HG03139 (cell line): ENCODE data around the gene MYADML2.

Experiments
- ATAC-seq: cut with Tn5 transposase; IDR thresholded peaks from one replicate; pipeline ENCODE4 v1.9.1; 2021; ENCODE audit not compliant: unreplicated experiment

MYADML2 gene

GRCh38 chr17:81978524-81979298 lies 31.7 kb upstream of the MYADML2 start:
- no peak for ATAC-seq

GRCh38 chr17:81977211-81977808 lies 30.3 kb upstream of the MYADML2 start, which contains the start of gene ASPSCR1:
Gene ASPSCR1 (plus strand): TSS chr17:81977629. CDS start chr17:81977647, 18 bp downstream.
- ATAC-seq: peak; percentile 60

- no peak for ATAC-seq
Observed at GRCh38 chr17:81976332-81977210, 29.5 kb upstream of the MYADML2 start.

- ATAC-seq: no peak
Observed at GRCh38 chr17:81973432-81973831, 26.4 kb upstream of the MYADML2 start.

- no peak for ATAC-seq
Observed at GRCh38 chr17:81968850-81969812, 22.1 kb upstream of the MYADML2 start.

- no peak for ATAC-seq
Observed at GRCh38 chr17:81968396-81968745, 21.3 kb upstream of the MYADML2 start.

- no peak for ATAC-seq
Observed at GRCh38 chr17:81967533-81968395, 20.7 kb upstream of the MYADML2 start.

GRCh38 chr17:81967244-81967532 lies 20.2 kb upstream of the MYADML2 start:
- ATAC-seq: no peak

GRCh38 chr17:81966343-81967243 lies 19.6 kb upstream of the MYADML2 start:
- no peak for ATAC-seq

- no peak for ATAC-seq
Observed at GRCh38 chr17:81964081-81964849, 17.2 kb upstream of the MYADML2 start.

- no peak for ATAC-seq
Observed at GRCh38 chr17:81962499-81963441, 15.7 kb upstream of the MYADML2 start.

- ATAC-seq: no peak
Observed at GRCh38 chr17:81961521-81962498, 14.8 kb upstream of the MYADML2 start.

- ATAC-seq: no peak
Observed at GRCh38 chr17:81961087-81961511, 14.1 kb upstream of the MYADML2 start, which contains the start of gene NOTUM. Gene NOTUM (minus strand): TSS chr17:81961187. CDS start chr17:81960909, 278 bp downstream.

GRCh38 chr17:81960130-81960958 lies 13.3 kb upstream of the MYADML2 start:
- ATAC-seq: no peak
